Measurements from ENCODE around the gene PALM3. TPM values are rescaled to one million over a fixed set of nuclear protein-coding genes. Genes with fewer than 3 reads are reported as not detected.
"Not testable (repeated sequence)": the region's sequence is repeated elsewhere in the genome, so short reads cannot be mapped to it uniquely, and the experiment has no call there.

PALM3 gene
- total and polyA plus RNA-seq, 2 donors (not counting 3 experiments of a cell fraction or from before 2014, with no cell fraction given) = 0.08 to 0.31 TPM

- intact Hi-C loops (cut with micrococcal nuclease) (loop anchor here (10.0 kb wide), 1 partner anchor 454 kb away; no protein-coding TSS in a partner anchor), dilution Hi-C loops (cut with MboI; ENCODE audit: extremely low pct_ligation_motif_present, low sequenced_read_pairs) (no loop called here)
- POLR2A ChIA-PET = no interaction called here
- Histone ChIP-seq H3K4me2 (ENCODE audit: insufficient read depth, low read length) (no peak overlapping the region), H2AFZ (ENCODE audit: low read depth, low read length) (no peak overlapping the region), H4K20me1 (replicated peaks; ENCODE audit: control insufficient read depth, extremely low read depth, insufficient read depth, low read length) (no peaks in the 10 kb centered on the region), H3K9me3 (replicated peaks; ENCODE audit: control insufficient read depth, insufficient read depth, low read length) (no peaks in the 10 kb centered on the region), H3K9me1 (replicated peaks; ENCODE audit: control insufficient read depth, extremely low read depth, insufficient read depth, low read length) (no peaks in the 10 kb centered on the region), H3K27ac (ENCODE audit: insufficient read depth, low read depth, low read length) (no peak overlapping the region), H3K27me3 (ENCODE audit: control insufficient read depth in 2 of 2, insufficient read depth in 2 of 2, low read length in 2 of 2) (no peaks in the 10 kb centered on the region), H3K9ac (replicated peaks; ENCODE audit: extremely low read depth, insufficient read depth, low read length) (no peak overlapping the region), H3K4me1 (ENCODE audit: control insufficient read depth, extremely low read depth, insufficient read depth, low read length) (no peaks in the 10 kb centered on the region), H3K36me3 (ENCODE audit: control insufficient read depth in 2 of 2, extremely low read depth in 1 of 2, insufficient read depth in 2 of 2, low read length in 2 of 2) (no peaks in the 10 kb centered on the region), H3K4me3 (replicated peaks in 1 of 3; ENCODE audit: insufficient read depth in 1 of 3, low read depth in 1 of 3, low read length in 3 of 3) (no peak overlapping the region), H3K79me2 (ENCODE audit: control insufficient read depth, insufficient read depth, low read length) (no peaks in the 10 kb centered on the region)
- FAIRE-seq = peak; percentile 81
- TF ChIP-seq EZH2 (IDR thresholded peaks at IDR 0.05; ENCODE audit: borderline replicate concordance, low read depth, low read length, severe bottlenecking) = no peak
- TF ChIP-seq, protein P1, sequence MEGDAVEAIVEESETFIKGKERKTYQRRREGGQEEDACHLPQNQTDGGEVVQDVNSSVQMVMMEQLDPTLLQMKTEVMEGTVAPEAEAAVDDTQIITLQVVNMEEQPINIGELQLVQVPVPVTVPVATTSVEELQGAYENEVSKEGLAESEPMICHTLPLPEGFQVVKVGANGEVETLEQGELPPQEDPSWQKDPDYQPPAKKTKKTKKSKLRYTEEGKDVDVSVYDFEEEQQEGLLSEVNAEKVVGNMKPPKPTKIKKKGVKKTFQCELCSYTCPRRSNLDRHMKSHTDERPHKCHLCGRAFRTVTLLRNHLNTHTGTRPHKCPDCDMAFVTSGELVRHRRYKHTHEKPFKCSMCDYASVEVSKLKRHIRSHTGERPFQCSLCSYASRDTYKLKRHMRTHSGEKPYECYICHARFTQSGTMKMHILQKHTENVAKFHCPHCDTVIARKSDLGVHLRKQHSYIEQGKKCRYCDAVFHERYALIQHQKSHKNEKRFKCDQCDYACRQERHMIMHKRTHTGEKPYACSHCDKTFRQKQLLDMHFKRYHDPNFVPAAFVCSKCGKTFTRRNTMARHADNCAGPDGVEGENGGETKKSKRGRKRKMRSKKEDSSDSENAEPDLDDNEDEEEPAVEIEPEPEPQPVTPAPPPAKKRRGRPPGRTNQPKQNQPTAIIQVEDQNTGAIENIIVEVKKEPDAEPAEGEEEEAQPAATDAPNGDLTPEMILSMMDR (IDR thresholded peaks at IDR 0.05; ENCODE audit: extremely low read depth in 1 of 2, insufficient read depth in 1 of 2, low read depth in 1 of 2, low read length in 2 of 2) = peak; percentile 83 to 91
- CTCF ChIA-PET = interaction anchor here (0.7 to 6.4 kb wide), 14 partner anchors 9 to 170 kb away, joined by 3 to 58 read pairs (median 4); partner anchors contain the start of genes DCAF15, IL27RA and MISP3
- DNase-seq (ENCODE audit: low read depth, low spot score) = peak; percentile 35
- BruUV-seq (replicated peaks) = no TSS peak
Observed at GRCh38 chr19:14048443-14049153, 13.3 kb downstream of the PALM3 start.

GRCh38 chr19:14047866-14048265, 14.0 kb downstream of the PALM3 start:
- H3K9me1 ChIP-seq (replicated peaks; ENCODE audit: control insufficient read depth, extremely low read depth, insufficient read depth, low read length); H3K4me2 ChIP-seq (ENCODE audit: insufficient read depth, low read length); H3K4me3 ChIP-seq (replicated peaks in 1 of 3; ENCODE audit: insufficient read depth in 1 of 3, low read depth in 1 of 3, low read length in 3 of 3); H4K20me1 ChIP-seq (replicated peaks; ENCODE audit: control insufficient read depth, extremely low read depth, insufficient read depth, low read length); H3K9ac ChIP-seq (replicated peaks; ENCODE audit: extremely low read depth, insufficient read depth, low read length); dilution Hi-C loops (cut with MboI; ENCODE audit: extremely low pct_ligation_motif_present, low sequenced_read_pairs); H2AFZ ChIP-seq (ENCODE audit: low read depth, low read length); H3K27me3 ChIP-seq (ENCODE audit: control insufficient read depth in 2 of 2, insufficient read depth in 2 of 2, low read length in 2 of 2); H3K36me3 ChIP-seq (ENCODE audit: control insufficient read depth in 2 of 2, extremely low read depth in 1 of 2, insufficient read depth in 2 of 2, low read length in 2 of 2); H3K27ac ChIP-seq (ENCODE audit: insufficient read depth, low read depth, low read length); BruUV-seq (replicated peaks); DNase-seq (ENCODE audit: low read depth, low spot score); H3K4me1 ChIP-seq (ENCODE audit: control insufficient read depth, extremely low read depth, insufficient read depth, low read length); H3K9me3 ChIP-seq (replicated peaks; ENCODE audit: control insufficient read depth, insufficient read depth, low read length); FAIRE-seq; H3K79me2 ChIP-seq (ENCODE audit: control insufficient read depth, insufficient read depth, low read length): not testable (repeated sequence)
- POLR2A ChIA-PET = interaction anchor here (0.6 kb wide), 1 partner anchor 211 kb away, joined by 5 read pairs; no protein-coding TSS in a partner anchor
- CTCF ChIA-PET = interaction anchor here (0.7 to 6.4 kb wide), 13 partner anchors 9 to 169 kb away, joined by 3 to 58 read pairs (median 4); partner anchors contain the start of genes DCAF15, IL27RA and MISP3
- intact Hi-C loops (cut with micrococcal nuclease) = loop anchor here (10.0 kb wide), 1 partner anchor 453 kb away; no protein-coding TSS in a partner anchor

Data from endothelial cell of umbilical vein (primary cell).